Suppressor macrophage treated with lipopolysaccharide for 4 hours (primary cell): ENCODE data around the gene COL15A1.
"Not testable (repeated sequence)": the region's sequence is repeated elsewhere in the genome, so short reads cannot be mapped to it uniquely, and the experiment has no call there.

Source experiments
- DNase-seq: peaks from one replicate; pipeline ENCODE4 v3.0.0-alpha.2; 2020

COL15A1 gene

DNA sequence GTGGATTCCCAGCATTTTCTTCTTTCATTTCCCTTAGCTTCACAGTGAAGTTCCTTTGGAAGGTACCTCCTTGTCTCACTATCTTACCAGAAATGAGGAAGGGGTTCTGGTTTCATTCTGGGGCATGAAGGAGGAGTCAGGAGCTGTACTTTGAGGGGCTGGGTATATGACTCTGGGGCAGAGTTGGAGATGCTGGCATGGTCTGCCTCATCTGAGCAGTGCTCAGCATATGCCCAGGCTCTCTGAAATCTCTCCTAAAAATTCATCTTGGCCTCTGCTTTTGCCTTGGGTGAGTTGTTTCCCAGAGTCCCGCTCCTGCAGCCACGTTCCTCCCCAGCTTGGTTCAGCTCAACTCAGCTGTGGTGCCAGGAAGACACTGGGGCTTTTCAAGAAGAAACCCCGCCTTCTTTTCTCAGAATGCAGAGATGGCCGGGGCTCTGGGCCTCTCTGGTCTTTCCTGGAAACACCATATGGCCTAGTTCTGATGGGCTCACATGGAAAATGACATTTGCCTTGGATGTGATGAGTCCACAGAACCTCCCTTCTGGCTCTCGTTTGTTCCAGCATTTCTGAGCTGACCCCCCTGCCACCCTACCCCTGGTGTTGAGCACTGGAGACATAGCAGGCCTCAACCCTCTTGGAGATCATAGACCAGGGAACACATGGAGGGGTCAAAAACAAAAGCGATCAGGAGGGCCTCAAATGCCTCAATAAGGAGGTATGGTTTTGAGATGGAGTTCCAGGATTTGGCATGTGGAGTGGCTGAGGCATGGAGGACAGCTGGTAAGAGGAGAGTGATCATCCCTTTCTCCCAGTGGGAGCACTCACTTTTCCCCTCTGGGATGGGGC lies 149.2 kb downstream of the COL15A1 start:
- no peak for DNase-seq

DNA sequence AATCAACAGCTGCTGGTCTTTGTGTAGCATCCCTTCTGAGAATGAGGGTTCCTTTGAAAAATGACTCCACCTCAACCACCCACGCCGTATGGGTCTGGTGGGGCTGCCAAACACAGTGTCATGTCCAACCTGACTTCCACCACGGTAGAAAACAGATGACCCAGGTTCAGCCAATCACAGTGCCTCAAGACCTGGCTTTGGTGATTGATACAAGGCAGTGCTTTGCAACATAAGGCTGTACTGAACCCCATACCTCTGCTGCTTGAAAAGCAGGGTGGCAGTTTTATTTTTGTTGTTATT lies 149.7 kb downstream of the COL15A1 start:
- no peak for DNase-seq

DNA sequence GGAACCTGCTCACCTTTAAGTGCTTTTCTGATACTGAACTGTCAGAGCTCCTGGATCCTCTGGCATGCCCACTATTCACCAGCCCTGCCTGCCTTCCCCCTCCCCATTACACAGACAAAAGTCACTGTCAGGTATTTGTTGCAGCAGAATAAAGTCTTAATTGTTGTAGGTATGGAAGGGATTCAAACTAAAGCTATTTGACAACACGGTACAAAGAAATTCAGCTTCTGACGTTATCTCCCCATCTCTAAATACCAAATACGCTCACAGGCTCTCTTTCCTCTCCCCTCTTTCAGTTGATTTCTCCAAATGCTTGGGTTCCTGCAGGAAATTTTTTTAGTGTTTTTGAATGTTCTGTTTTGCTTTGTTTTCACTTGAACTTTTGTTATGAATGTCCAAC lies 151.9 kb downstream of the COL15A1 start:
- no peak for DNase-seq

DNA sequence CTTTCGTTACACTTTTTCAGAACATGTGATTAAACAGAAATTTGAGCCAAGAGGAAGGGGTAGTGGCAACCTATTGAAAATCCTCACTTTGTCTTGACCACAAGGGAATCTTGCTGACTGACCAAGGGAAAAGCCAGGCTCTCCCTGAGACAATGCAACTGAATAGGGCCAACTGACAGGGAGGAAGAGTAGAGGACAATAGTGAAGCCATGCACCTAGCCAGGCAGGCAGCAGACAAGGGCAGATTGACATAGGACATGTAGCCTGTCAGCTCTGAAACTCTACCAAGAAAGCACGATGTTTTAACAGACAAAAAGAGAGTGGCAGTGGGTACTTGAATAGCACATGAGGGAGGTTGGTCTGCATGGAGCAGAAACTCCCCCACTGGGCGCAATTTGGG lies 152.7 kb downstream of the COL15A1 start:
- no peak for DNase-seq

DNA sequence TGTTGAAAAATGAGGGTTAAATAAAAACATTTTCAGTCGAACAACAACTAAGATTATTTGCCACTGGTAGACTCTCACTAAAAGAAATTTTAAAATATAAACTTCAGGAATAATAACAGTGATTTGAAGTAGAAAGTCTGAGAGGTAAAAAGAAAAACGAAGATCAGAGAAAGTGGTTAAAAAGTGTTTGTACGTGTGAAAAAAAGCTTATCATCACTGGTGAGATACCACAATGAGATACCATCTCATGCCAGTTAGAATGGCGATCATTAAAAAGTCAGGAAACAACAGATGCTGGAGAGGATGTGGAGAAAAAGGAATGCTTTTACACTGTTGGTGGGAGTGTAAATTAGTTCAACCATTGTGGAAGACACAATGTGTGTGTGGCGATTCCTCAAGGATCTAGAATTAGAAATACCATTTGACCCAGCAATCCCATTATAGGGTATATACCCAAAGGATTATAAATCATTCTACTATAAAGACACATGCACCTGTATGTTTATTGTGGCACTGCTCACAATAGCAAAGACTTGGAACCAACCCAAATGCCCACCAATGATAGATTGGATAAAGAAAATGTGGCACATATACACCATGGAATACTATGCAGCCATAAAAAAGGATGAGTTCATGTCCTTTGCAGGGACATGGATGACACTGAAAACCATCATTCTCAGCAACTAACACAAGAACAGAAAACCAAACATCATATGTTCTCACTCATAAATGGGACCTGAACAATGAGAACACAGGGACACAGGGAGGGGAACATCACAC lies 156.3 kb downstream of the COL15A1 start:
- DNase-seq: not testable (repeated sequence)

DNA sequence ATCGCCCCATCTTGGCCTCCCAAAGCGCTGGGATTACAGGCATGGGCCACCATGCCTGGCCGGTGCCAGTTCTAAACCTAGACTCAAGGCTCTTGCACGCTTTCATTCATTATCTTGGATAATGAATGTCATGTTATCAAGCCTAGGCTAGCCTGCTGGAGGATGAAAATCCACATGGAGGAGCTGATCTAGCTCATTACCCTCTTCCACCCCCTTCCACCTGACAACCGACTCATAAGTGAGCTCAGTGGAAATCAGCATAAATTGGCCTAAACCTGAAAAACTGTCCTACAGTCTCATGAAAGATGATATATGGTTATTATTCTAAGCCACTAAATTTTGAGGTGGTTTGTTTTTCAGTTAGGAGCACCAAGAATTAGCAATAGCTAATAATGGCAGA lies 157.6 kb downstream of the COL15A1 start:
- no peak for DNase-seq

DNA sequence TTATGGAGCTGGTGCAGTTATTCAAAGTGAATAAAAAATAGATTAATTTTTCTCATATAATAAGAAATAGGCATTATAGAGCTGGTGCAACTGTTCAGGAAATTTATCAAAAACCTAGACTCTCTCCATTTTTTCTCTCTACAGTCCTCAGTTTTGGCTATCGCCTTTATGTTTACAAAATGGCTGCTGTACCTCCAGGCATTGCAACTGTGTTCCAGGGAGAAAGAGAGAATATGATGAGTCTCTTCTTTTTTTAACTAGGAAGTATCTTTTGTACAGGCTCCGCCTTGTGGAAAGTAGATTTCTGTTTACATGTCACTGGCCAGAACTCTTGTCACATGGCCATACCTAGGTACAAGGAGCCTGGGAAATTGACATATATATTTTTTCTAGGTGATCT lies 158.1 kb downstream of the COL15A1 start:
- no peak for DNase-seq

DNA sequence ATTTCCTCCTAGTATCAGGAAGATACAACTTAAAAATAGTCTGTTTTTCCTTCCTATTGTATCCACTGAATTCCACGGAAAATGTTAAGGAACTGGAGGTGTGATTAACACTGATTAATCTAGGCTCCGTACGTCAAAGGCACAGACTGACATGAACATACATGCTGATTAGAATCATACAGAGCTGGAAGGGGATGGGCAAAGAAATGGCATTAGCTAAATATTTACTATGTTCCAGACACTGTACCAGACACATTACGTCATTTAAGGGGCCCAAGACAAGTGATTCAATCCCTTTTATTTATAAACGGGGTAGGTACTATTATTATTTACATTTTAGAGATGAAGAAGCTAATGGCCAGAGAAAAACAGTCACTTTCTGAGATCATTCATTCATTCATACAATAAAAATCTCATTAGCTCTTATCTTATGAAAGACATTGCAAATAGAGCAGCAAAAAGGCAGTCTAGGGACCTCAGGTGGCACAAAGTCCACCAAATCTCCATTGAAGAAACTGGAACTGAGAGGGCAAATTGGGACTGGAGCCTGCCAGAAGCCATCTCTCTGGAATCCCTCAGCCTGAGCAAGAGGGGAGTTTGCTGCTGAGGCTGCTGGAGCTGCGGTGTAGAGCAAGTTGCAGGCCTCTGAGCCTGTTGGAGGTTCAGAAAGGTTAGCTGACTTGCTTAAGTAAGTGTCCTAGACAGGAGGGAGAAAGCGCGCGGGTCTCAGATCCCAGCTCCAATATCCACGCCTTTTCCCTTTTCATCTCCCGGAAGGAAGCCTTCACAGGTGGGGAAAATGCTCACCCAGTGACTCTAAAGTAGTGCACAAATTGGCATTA lies 159.6 kb downstream of the COL15A1 start:
- no peak for DNase-seq

DNA sequence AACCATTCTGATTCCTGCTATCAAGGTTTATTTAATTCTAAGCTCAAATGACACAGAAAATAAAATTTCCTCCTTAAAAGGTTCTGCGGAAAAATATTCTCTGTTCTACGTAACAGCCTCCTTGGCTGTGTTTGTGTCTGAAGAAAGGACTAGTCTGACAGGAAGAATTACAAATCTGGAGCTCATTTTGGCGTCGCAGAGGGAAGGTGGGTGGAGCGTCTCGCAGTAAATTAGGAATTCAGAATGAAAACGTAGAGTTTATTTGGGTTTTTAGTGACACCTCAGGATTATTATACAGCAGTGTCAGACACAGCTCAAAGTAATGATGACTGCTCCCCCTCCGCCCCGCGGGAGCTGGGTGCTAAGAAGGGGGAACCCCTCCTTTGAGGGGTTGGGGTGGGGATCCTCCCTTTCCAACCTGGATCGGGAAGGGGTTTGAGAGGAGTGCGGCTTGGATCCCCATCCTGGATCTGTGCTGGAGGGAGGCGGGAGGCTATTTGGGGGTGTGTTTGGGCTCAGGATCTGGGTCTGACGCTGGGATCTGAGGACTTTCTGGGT lies 160.3 kb downstream of the COL15A1 start:
- no peak for DNase-seq

DNA sequence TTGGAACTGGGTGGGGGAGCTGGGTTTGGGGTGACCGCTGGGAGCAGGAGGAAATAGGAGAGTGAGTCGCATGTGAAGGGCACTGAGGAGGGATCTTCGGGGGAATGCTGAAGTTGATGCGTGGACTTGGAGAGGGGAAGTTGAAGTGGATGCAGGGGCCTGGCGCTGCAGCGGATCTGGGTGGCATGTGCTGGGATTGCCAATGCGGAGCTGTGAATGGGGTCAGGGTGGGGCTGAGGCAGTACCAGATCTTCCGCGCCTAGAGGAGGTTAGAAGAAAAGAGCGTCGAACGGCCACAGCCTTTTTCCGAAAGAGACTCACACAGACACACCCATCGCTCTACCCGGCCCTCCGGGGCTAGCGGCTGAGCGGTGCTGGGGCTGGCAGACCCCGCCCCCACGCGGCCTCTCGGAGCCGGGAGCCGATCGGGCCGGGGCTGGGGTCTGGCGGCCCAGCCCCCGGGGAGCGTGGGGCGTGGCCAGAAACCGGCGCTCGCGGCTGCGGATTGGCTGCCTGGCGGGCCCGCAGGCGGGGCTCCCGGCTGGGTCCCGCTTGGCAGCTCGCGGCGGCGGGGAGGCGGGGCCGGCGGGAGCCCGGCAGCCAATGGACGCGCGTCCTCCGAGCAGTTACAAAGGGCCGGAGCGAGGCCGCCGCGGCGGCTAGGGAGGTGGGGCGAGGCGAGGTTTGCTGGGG lies 160.9 kb downstream of the COL15A1 start, which contains the start of gene TGFBR1:
TGFBR1 (plus strand) TSS at position 655 of the 693 bp plus-strand sequence. CDS start 93 bp downstream, outside the sequence.
- peak; percentile 97 for DNase-seq

DNA sequence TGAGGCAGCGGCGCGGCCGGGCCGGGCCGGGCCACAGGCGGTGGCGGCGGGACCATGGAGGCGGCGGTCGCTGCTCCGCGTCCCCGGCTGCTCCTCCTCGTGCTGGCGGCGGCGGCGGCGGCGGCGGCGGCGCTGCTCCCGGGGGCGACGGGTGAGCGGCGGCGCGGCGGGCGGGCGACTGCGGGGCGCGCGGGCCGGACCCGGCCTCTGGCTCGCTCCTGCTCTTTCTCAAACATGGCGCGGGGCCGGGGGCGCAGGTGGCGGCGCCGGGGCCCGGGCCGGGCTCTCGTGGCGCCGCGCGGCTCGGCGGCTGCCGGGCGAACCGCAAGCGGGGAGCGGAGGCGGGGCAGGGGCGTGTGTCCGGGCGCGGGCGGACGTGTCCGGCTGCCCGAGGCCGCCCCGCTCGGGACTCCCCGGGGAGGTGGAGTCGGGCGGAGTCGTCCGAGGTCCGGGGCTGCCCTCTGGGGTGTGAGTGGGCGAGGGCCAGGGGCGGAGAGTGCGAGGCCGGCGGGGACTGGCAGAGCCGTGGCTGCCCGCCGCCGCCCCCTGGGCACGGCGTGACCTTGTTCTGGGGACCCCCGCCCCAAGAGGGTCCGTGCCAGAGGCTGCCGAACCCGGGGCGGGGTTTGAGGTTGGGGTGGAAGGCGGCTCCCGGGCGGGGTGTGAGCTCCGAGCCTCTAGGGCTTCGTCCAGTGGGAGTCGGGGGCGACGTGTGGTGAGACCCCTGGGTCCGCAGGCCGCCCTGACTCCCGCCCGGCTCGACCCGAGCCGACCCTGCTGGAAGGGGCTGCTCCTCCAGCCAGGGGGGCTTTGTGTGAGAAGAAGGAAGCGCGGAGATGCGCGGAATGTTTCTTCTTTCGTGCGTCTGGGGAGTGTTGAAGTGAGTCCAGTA lies 161.7 kb downstream of the COL15A1 start:
- DNase-seq: peak; percentile 91

DNA sequence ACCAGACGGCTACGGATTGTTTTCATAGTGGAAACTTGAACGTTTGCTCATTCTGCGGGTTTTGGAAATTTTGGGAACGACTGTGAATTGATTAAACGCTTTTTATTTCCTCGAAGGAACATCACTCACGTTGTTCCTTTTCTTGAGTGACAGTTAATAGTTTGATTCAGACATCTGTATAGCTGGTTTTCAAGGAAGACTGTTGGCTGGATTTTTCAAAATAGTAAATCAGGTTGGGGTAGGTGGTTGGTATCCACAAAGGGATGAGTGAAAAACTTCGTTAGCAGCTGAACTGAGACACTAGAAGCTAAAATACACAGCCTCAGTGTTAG lies 162.3 kb downstream of the COL15A1 start:
- peak; percentile 35 for DNase-seq

DNA sequence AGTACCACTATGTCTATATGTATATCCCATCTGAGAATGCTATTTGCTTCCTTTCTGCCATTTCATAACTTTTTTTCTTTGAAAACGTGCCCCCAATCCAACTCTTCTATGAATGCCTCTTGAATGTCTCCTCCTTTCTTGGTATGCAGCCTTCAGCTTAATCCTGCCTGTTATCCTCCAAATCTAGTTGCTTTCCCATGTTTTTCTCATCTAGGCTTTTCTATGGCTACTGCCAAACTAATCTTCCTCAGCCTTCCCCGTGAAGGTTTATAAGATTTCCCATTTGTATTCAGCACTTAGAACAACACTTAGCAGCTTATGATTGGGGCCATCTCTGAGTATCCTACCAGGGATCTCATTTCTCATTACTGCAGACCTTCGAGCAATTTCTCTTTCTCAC lies 163.7 kb downstream of the COL15A1 start:
- no peak for DNase-seq

DNA sequence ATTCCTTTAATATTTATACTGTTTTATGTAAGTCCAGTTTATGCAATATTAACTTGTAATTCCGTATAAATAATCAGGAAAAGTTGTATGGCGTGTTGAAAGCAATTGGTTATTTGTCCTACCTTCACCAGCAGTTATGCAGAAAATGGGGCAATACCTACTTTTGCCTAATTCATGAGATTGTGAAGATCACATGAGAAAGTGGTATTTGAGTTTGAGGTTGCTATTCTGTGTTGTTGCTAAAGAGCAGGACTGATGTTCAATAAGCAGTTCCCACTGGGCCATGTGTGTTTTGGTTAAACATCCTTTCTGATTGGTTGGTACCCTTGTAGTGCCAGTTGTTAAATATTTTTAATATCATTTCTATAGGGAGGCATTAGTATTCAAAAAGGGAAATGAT lies 164.4 kb downstream of the COL15A1 start:
- no peak for DNase-seq

DNA sequence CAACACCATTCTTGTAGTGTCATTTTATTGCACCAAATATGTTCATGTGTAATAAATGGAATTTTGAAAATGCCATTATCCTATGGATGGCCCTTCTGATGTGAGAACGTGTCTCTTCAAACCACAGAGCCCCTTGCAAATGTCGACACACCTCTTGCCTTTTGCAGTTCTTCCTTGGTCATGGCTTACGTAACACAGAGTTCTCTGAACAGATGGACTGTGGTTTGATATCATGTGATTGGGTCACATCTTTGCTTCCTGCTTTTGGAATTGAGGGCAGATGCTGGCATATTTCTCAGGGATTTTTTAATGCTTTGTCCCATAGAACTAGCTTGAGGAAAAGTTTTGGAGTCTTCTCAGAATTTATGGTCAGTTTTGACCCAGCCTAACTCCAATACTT lies 165.8 kb downstream of the COL15A1 start:
- peak; percentile 92 for DNase-seq

DNA sequence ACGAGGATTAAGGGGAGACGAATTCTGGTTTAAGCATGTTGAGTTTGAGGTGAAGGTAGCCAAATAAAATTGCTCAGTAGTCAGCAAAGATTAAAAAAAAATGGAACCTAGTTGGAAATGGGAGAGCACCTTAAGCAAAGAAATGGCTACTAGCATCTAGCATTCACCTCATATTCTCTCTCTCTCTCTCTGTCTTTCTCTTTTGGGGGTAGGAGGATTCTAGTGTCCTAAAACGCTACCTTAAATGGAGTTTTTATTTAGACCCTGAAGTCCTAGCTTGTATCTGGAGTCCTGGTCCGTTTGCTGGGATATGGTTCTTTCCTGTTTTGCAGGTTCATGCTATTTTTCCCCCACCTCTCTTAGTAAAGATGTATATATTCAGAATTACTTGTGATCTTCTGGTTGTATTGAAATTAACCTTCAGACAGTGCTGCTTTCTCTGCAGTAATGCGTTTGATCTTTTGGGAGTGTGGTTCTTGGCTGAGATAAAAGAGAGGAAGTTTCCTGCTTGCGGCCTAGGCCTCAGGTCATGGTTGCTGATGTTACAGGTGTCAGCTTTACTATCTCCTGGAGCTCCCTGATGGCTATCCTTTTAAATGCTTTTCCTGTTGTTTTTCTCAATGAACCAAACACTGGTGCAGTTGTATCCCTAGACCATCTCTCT lies 169.2 kb downstream of the COL15A1 start:
- no peak for DNase-seq

DNA sequence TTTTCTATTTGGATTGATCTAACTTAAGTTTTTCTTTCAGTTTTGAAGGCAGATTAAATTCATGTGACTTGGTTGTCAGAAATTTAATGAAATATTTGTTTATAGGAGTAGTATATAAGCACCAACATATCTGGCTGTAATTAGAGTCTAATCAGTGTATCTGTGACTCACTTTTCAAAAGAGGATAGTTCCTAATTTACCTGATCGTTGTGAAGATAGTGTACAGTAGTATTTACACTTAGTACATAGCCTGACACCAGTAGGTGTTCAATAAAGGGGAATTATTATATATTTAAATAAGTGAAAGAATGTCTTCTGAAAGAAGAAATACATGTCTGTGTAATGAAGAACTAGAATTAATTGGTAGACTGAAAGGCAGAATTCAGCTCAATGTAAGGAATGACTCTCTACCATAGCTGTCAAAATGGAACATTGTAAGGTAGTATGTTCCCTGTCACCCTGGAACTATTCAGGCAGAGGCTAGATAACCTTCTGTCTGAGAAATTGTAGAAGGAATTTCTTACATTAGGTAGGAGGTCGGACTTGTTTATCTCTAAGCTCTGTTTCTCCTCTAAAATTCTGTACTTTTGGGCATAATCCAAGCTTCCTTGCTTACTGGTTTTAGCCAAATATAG lies 169.8 kb downstream of the COL15A1 start:
- no peak for DNase-seq

DNA sequence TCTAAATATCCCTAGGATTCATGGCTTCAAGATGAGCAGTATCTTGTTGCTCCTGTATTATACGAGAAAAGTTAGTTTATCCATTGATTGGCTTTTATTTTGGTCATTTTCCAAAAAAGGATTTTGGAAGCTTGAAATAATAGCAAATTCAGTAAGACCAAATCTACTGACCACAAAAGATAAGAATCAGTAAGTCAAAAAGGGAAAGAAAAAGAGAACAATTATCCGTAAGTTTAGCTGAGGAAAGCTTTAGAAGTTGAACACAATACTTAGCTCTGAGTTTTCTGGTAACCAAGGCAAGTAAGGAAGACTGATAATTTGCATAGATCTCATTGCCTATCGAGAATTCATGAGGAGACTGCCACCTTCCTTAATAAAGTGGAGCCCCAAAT lies 170.3 kb downstream of the COL15A1 start:
- no peak for DNase-seq

DNA sequence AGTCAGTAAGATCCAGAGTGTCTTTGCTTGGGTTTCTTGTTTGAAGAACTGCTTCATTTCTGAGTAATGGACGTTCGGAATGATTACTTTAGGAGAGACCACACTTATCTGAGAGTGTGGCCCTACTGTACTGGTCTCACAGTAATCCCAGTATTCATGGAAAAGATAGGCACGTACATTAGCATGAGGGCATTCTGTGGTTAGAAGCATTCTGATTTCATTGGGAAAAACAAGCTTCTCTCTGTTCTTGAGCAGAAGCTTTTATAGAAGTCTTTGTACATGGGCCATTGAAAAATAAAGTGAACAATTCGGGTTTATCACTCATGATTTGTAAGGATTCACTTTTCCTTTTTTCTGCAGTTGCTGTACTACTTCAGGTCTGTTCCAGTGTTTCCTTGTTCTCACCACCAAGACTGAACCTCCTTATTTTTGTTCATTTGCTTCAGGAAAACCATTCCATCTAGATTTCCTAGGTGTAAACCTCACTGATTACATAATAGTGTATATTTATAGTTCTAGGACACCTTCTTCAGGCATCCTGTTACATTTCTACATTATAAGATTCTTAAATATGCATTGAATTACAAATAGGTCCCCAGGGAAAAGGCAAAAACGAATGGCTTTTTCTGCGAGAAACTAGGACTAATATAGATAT lies 171.3 kb downstream of the COL15A1 start:
- DNase-seq: no peak

DNA sequence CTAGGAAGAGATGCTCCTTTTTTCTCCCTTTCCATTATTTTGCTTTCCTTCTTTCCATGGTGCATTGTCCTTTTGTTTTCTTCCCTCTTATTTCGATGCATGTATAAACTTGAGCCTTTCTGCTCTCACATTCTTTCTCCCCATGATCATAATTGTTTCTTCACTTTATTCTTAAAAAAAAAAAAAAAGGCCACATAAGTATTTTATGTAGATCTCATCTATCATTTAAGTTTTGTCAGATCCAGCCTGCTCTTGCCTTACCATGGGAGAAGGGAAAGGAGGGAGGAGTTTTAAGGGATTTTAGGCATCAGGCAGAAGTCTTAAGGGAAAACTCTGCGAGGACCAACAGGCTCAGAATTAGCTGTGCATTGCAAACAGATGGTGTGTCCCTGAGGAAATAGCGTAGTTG lies 172.3 kb downstream of the COL15A1 start:
- DNase-seq: no peak
